Ramos (cell line): ENCODE data around the gene OR7A17.

Source experiments
- in situ Hi-C: fragments of 300-500 bp; cut with MboI; formaldehyde crosslinking; loops from one replicate; pipeline ENCODE4 v1.14.3; 2022; ENCODE audit warnings: low sequenced_read_pairs; ENCODE audit not compliant: unreplicated experiment

Gene OR7A17

GRCh38 chr19:14886032-14886431, at the start of gene OR7A17:
Gene OR7A17, minus strand, starts transcription at chr19:14886132. Its CDS starts 4,777 bp downstream, at chr19:14881355.
- in situ Hi-C loops: no loop called here

DNA sequence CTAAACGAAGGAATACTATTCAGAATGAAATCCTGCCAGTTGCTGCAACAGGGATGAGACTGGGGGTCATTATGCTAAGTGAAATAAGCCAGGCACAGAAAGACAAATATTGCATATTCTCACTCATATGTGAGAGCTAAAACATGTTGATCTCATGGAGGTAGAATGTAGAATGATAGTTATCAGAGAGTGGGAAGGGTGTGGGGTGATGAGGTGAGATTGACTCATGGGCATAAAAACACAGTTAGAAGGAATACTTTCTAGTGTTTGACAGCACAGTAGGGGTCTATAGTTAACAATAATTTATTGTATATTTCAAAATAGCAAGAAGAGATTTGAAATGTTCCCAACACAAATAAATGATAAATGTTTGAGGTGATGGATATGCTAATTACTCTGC, 47.6 kb upstream of the OR7A17 start:
- in situ Hi-C loops: no loop called here

DNA sequence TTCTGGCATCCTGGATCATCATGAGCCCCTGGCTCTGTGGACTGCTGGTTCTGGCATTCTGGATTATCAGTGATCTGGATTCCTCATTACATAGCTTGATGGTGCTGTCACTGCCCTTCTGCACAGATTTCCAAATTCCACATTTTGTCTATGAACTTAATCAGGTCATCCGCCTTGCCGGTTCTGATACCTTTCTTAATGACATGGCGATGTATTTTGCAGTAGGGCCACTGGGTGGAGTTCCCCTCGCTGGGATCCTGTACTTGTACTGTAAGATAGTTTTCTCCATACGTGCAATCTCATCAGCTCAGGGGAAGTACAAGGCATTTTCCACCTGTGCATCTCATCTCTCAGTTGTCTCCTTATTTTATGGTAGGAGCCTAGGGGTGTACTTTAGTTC, 30.9 kb upstream of the OR7A17 start:
- in situ Hi-C loops: no loop called here

GRCh38 chr19:14915116-14915515, 29.2 kb upstream of the OR7A17 start:
- in situ Hi-C loops: no loop called here

- in situ Hi-C loops: no loop called here
Measured at GRCh38 chr19:14906711-14907110, 20.8 kb upstream of the OR7A17 start.

DNA sequence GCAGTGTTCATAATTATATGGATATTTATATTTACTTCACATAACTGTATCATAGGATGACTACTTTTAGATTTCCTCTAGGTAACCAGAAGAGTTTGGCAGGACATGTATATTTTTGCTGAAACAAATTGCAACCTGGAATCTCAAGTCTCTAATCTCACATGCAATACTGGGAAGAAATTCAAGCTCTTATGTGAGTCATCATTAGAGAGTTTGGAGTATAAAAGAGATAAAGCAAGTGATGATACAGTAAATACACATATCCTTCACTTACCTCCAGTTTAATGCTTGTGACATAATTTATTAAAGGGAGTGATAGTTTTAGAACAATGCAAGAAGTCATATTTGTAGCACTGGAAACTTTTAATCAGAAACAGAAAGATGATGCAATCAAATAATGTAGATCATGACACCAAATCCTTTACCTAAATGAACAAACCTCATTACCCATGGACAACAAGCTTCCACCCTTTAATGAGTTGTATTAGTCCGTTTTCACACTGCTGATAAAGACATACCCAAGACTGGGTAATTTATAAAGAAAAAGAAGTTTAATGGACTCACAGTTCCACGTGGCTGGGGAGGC, 15.8 kb upstream of the OR7A17 start:
- in situ Hi-C loops: no loop called here

DNA sequence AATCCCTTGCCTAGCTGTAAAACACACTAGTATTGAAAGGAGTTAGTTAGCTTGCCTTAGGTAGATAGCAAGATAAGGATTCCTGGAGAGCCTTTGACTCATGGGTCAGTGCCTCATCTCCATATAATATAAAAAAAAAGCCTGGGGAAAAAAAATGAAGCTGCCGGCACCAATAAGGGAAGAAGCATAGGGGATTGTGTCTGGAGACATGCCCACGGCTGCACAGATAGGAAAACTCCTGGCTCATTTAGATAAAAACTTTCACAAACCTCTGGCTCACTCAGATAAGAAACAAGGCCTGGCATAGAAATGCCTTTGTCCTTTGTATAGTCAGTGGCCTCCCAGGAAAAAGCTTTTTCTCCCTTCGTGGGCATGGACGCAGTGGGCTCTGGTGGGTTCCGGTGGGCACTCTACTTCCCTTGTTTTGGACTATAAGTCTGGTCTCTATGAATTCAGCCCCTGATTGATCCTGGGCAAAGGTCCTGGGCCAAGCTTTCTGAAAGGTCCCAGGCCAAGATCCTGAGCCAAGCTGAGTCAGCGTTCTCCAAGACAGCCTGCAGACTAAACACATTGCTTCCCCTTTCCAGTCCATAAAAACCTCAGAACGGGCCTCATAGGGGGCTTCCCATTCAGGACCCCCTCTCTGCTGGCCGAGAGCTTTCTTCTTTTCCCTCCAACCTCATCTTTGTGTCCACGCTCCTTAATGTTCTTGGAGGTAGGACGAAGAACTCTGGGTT, 4.9 kb upstream of the OR7A17 start:
- in situ Hi-C loops: no loop called here

GRCh38 chr19:14889994-14890642, 4.2 kb upstream of the OR7A17 start:
- in situ Hi-C loops: no loop called here

GRCh38 chr19:14871619-14872230, 14.2 kb downstream of the OR7A17 start:
- in situ Hi-C loops: no loop called here

DNA sequence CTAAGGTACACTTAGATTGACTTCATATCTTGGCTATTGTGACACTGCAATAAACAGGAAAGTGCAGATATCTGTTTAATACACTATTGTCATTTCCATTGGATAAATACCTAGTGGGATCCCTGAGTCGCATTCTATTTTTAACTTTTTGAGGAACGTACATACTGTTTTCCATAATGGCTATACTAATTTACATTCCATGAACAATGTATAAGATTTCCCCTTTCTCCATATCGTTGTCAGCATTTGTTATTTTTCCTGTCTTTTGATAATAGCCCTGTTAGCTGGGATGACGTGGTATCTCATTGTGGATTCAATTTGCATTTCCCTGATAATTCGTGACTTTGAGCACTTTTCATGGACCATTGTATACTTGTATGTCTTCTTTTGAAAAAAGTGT, 17.4 kb downstream of the OR7A17 start:
- in situ Hi-C loops: no loop called here

GRCh38 chr19:14848822-14849221, 37.1 kb downstream of the OR7A17 start, which contains the start of gene OR7A10:
Gene OR7A10, minus strand, starts transcription at chr19:14848922. Its CDS starts 7,045 bp downstream, at chr19:14841877.
- in situ Hi-C loops: no loop called here

- in situ Hi-C loops: no loop called here
Measured at GRCh38 chr19:14843578-14843977, 42.4 kb downstream of the OR7A17 start.

DNA sequence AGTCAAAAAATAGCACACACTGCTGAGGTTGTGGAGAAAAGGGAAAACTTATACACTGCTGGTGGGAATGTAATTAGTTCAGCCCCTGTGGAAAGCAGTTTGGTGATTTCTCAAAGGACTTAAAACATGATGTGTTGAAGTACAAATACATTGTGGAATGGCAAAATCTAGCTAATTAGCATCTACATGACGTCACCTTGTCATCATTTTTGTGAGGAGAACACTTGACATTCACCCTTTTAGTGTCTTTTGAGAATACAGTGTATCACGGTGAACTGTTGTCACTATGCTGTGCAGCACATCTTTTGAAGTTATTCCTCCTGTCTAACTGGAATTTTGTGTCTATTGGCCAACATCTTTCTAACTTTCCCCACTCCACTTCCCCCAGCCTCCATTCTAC, 42.8 kb downstream of the OR7A17 start:
- in situ Hi-C loops: no loop called here

GRCh38 chr19:14840206-14840605, 45.7 kb downstream of the OR7A17 start:
- in situ Hi-C loops: no loop called here

DNA sequence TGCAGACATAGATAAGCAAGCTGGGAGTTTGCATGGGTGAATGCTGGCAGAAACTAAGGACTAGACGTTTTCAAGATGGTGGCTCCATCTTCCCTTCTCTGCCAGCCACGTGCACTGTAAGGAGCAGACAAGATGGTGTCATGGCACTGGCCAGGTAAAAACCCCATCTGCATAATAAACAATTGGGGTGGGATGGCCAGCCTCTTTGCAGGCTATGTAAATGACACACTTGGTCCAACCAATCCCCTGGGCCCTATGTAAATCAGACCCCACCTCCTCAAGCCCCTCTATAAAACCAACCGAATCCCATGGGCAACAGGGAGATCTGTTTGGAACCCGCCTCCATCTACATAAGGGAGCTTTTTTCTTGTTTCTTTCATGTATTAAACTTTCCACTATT, 48.5 kb downstream of the OR7A17 start:
- in situ Hi-C loops: no loop called here

DNA sequence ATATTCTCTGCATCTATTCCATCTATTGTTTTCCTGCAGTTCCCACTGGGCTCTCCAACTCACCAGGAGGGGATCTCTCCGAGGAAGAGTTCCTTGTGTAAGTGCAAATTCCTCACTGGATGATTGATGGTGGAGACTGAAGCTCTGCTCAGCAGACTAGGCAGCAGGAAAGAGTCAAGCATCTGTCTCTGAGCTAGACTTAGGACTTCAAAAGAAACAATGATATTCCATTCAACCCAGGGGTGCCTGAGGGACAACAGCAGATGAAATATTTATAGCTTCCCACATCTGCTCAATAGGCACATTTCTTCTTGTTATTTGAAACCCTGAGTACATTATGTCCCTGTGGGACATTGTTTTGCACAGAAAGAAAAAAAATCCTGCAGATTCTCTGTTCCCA, 50.9 kb downstream of the OR7A17 start, which contains the start of the genes OR7A5 and OR7C1:
Gene OR7A5 (minus strand): TSS at position 175 of the 400 bp plus-strand sequence. CDS start 6,944 bp downstream, outside the sequence.
Gene OR7C1 (minus strand): TSS at position 175 of the 400 bp plus-strand sequence. CDS start 35,049 bp downstream, outside the sequence.
- in situ Hi-C loops: no loop called here

GRCh38 chr19:14830702-14831101, 55.2 kb downstream of the OR7A17 start:
- in situ Hi-C loops: no loop called here
